PC-9 (cell line): Measurements from ENCODE around the gene SMIM24.

ENCODE experiments used
- EZH2 ChIP-seq: fragments of 200-600 bp; sonication (generic); IDR thresholded peaks from 2 replicates; pipeline ENCODE4 v1.8.0; 2017; ENCODE audit warnings: antibody characterized with exemption, low read depth
- TF ChIP-seq, protein P1 (sequence below): fragments of 200-600 bp; sonication (generic); conservative IDR thresholded peaks from 2 replicates; pipeline ENCODE4 v1.6.1; 2017; ENCODE audit warnings: mixed run types, antibody characterized with exemption, mild to moderate bottlenecking, moderate library complexity

DNA sequence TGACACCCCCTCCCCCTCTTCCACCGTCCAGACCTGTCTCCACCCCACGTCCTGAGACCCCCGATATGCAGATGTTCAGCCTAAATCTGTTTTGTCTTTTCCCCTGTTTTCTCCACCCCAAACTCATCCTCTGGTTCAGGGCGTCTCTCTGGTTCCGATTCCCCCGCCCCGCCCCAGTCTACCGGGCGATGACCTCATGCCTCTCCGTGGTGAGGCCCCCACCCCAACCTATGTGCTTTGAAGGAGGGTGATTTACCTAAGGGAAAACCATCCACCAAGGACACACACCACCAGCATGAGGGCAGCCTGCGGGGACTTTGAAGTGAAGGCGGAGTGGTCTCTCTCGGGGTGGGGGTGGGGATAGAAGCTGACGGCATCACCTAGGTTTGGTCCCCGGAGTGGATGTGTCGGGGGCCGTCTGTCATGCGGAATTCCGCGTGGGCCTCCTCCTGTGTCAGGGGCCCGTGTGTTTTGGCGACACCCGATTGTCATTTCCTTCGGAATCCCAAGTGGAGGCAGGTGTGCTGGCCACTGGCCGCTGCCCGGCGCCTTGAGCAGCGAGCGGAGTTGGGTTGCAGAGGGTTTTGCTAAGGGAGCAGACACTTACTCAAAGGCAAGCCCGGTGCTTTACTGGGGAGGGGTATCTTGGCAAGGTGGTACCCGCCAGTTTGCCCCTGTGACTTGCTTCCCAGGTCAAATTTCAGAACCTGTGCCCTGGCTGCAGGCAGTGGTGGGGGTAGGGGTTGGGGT lies 27.2 kb upstream of the SMIM24 start:
- TF ChIP-seq, protein P1, sequence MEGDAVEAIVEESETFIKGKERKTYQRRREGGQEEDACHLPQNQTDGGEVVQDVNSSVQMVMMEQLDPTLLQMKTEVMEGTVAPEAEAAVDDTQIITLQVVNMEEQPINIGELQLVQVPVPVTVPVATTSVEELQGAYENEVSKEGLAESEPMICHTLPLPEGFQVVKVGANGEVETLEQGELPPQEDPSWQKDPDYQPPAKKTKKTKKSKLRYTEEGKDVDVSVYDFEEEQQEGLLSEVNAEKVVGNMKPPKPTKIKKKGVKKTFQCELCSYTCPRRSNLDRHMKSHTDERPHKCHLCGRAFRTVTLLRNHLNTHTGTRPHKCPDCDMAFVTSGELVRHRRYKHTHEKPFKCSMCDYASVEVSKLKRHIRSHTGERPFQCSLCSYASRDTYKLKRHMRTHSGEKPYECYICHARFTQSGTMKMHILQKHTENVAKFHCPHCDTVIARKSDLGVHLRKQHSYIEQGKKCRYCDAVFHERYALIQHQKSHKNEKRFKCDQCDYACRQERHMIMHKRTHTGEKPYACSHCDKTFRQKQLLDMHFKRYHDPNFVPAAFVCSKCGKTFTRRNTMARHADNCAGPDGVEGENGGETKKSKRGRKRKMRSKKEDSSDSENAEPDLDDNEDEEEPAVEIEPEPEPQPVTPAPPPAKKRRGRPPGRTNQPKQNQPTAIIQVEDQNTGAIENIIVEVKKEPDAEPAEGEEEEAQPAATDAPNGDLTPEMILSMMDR: no peak
- TF ChIP-seq EZH2: no peak
